Suprapubic skin (tissue), 4 donors: ENCODE results near the gene MRPL54. TPM values are rescaled to one million over a fixed set of nuclear protein-coding genes. Genes with fewer than 3 reads are reported as not detected.

Experiments
- DNase-seq, 2 donors: peaks; one replicate each; pipeline ENCODE4 v3.0.0-alpha.2; 2019; ENCODE audit warnings: low spot score in 2 of 2
- H3K27ac ChIP-seq: fragments of 200-600 bp; sonication (generic); one replicate; pipeline ENCODE4 v1.5.1; 2019
- H3K27me3 ChIP-seq: fragments of 200-600 bp; sonication (generic); one replicate; pipeline ENCODE4 v1.5.1; 2019
- H3K36me3 ChIP-seq: fragments of 200-600 bp; sonication (generic); one replicate; pipeline ENCODE4 v1.5.1; 2019
- H3K4me1 ChIP-seq: fragments of 200-600 bp; sonication (generic); one replicate; pipeline ENCODE4 v1.5.1; 2019
- H3K4me3 ChIP-seq: fragments of 200-600 bp; sonication (generic); one replicate; pipeline ENCODE4 v1.5.1; 2019; ENCODE audit warnings: mild to moderate bottlenecking
- H3K9me3 ChIP-seq: fragments of 200-600 bp; sonication (generic); one replicate; pipeline ENCODE4 v1.5.1; 2019
- CTCF ChIP-seq, 2 donors: fragments of 200-600 bp in 1 of 2; fragments of 450-650 bp in 1 of 2; sonication (generic) in 1 of 2; IDR thresholded peaks; one replicate each; pipeline ENCODE4 v1.5.1; 2016 to 2019; ENCODE audit warnings: antibody characterized with exemption in 2 of 2, mild to moderate bottlenecking in 1 of 2, moderate library complexity in 1 of 2
- EP300 ChIP-seq: sonication (generic); formaldehyde crosslinking; IDR thresholded peaks from one replicate; pipeline ENCODE4 v1.6.1; 2017; ENCODE audit warnings: antibody characterized with exemption
- POLR2A ChIP-seq, 2 donors: fragments of 450-650 bp; IDR thresholded peaks; one replicate each; pipeline ENCODE4 v1.6.1; 2017; ENCODE audit warnings: antibody characterized with exemption in 2 of 2, mild to moderate bottlenecking in 2 of 2, moderate library complexity in 2 of 2
- POLR2AphosphoS5 ChIP-seq, 3 donors: sonication (generic); formaldehyde crosslinking; IDR thresholded peaks; one replicate each; pipeline ENCODE4 v1.6.1; 2017; ENCODE audit warnings: antibody characterized with exemption in 3 of 3
- WGBS: methylation state at CpG from one replicate; pipeline ENCODE4 v1.1.5; 2018; 5-methylcytosine and 5-hydroxymethylcytosine counted together
- total RNA-seq, 4 donors: library from RNA; depleted of rRNA; stranded (reverse); fragments of >200 nt; gene quantifications; one replicate each; pipeline ENCODE4 v1.1.0, GENCODE V29; 2016

Gene MRPL54
- total RNA-seq, 4 donors from 2014 or later, result 41.5 to 92.6 (median 63.7) TPM

DNA sequence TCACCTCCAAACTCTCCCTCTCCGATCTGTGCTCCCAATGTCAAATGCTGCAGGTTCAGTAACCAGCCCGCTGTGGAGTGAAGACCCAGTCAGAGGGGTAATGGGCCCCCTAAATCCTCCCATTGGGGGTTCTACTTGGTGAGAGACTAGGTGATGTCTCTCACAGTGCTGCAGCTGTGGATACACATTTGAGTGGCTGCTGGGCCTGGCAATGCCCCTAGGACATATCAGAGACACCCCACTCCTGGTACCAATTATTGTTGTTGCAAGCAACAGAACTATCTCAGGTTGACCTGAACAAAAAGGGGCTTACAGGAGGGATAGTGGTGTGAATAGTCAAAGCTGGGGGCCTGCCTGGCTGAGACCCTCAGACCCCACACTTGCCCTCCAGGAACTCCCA, 19.1 kb downstream of the MRPL54 start:
- Histone ChIP-seq H3K9me3 (peaks cover 22% of the 10 kb centered on the region), H3K4me1 (peaks cover 13% of the 10 kb centered on the region), H3K36me3 (no peaks in the 10 kb centered on the region), H3K27me3 (peaks cover 46% of the 10 kb centered on the region), H3K4me3 (no peak overlapping the region), H3K27ac (no peak overlapping the region)
- TF ChIP-seq POLR2AphosphoS5 (IDR thresholded peaks at IDR 0.05) (no peak), POLR2A (IDR thresholded peaks at IDR 0.05) (no peak), CTCF (IDR thresholded peaks at IDR 0.05) (no peak), EP300 (no peak)
- DNase-seq, result no peak
- 100% methylated on average over 2 of the region's 2 CpGs for WGBS

GRCh38 chr19:3782330-3782729, 19.8 kb downstream of the MRPL54 start:
- no peak for DNase-seq
- WGBS, result 97% methylated on average over 1 of the region's 1 CpG
- Histone ChIP-seq H3K27ac (no peak overlapping the region), H3K9me3 (peaks cover 22% of the 10 kb centered on the region), H3K27me3 (peaks cover 52% of the 10 kb centered on the region), H3K4me1 (peaks cover 13% of the 10 kb centered on the region), H3K4me3 (no peak overlapping the region), H3K36me3 (no peaks in the 10 kb centered on the region)
- TF ChIP-seq CTCF (IDR thresholded peaks at IDR 0.05) (no peak), EP300 (no peak), POLR2A (IDR thresholded peaks at IDR 0.05) (no peak), POLR2AphosphoS5 (IDR thresholded peaks at IDR 0.05) (no peak)

DNA sequence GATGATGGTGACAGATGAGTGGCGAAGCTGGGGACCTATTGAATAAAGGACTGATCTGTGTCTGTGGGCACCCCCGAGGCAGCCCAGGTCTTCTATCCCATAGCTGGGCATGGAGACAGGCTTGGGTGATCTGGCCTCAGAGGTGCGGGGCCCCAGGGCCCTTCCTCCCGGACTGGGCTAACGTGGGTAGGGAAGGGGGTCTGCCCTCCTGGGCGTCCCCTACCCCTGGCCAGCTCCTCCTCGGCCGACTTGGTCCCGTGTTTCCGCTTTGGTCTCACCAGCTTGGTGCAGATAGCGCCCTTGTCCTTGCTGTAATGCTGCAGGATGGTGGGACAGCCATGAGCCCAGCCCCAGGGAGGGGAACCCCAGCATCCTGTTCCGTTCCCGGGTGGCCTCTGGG, 20.4 kb downstream of the MRPL54 start:
- 80% methylated on average over 13 of the region's 13 CpGs for WGBS
- Histone ChIP-seq H3K27ac (no peak overlapping the region), H3K36me3 (no peaks in the 10 kb centered on the region), H3K4me1 (peaks cover 13% of the 10 kb centered on the region), H3K9me3 (peaks cover 22% of the 10 kb centered on the region), H3K4me3 (no peak overlapping the region), H3K27me3 (peaks cover 54% of the 10 kb centered on the region)
- TF ChIP-seq CTCF (IDR thresholded peaks at IDR 0.05) (no peak), EP300 (no peak), POLR2A (IDR thresholded peaks at IDR 0.05) (no peak), POLR2AphosphoS5 (IDR thresholded peaks at IDR 0.05) (no peak)
- no peak for DNase-seq

GRCh38 chr19:3783660-3784584, 21.4 kb downstream of the MRPL54 start:
- no peaks in the 10 kb centered on the region for H3K36me3 ChIP-seq
- H3K4me1 ChIP-seq, result peaks cover 13% of the 10 kb centered on the region
- H3K9me3 ChIP-seq, result peaks cover 22% of the 10 kb centered on the region
- TF ChIP-seq POLR2A (IDR thresholded peaks at IDR 0.05) (no peak), EP300 (no peak), POLR2AphosphoS5 (IDR thresholded peaks at IDR 0.05) (no peak), CTCF (IDR thresholded peaks at IDR 0.05) (no peak)
- DNase-seq, result no peak
- WGBS, result 66% methylated on average over 20 of the region's 49 CpGs
- peaks cover 52% of the 10 kb centered on the region for H3K27me3 ChIP-seq
- H3K27ac ChIP-seq, result no peak overlapping the region
- no peak overlapping the region for H3K4me3 ChIP-seq

- Histone ChIP-seq H3K9me3 (peaks cover 22% of the 10 kb centered on the region), H3K27ac (no peak overlapping the region), H3K4me3 (peak overlapping the region; percentile 53), H3K27me3 (peaks cover 52% of the 10 kb centered on the region), H3K4me1 (peaks cover 13% of the 10 kb centered on the region), H3K36me3 (no peaks in the 10 kb centered on the region)
- no peak for DNase-seq
- WGBS, result 20% methylated on average over 9 of the region's 25 CpGs
- TF ChIP-seq EP300 (no peak), POLR2AphosphoS5 (IDR thresholded peaks at IDR 0.05) (no peak), POLR2A (IDR thresholded peaks at IDR 0.05) (no peak), CTCF (IDR thresholded peaks at IDR 0.05) (no peak)
These were observed 22.3 kb downstream of the MRPL54 start for GRCh38 chr19:3784607-3785450.
